Neural cell (in vitro differentiated cells): ENCODE results near the gene STRA6. TPM values are rescaled to one million over a fixed set of nuclear protein-coding genes. Genes with fewer than 3 reads are reported as not detected.

Source experiments
- H2AFZ ChIP-seq: fragments of 200-600, 300-800 bp; sonication (generic), shearing (Covaris generic); 2 replicates; pipeline ENCODE4 v1.6.0; 2014; ENCODE audit warnings: low read depth, mild to moderate bottlenecking, antibody characterized with exemption, low read length, moderate library complexity
- H3F3A ChIP-seq: fragments of 200-600 bp; shearing (Covaris generic); 2 replicates; pipeline ENCODE4 v1.6.1; 2016; ENCODE audit warnings: mild to moderate bottlenecking, moderate library complexity, mixed read lengths, antibody characterized with exemption, low read length; ENCODE audit not compliant: insufficient read depth, poor library complexity, severe bottlenecking
- H3K27ac ChIP-seq: fragments of 200-600, 300-800 bp; sonication (generic), shearing (Covaris generic); 2 replicates; pipeline ENCODE4 v1.5.1; 2014; ENCODE audit warnings: mild to moderate bottlenecking, low read length, moderate library complexity
- H3K27me3 ChIP-seq: fragments of 300-800, 200-600 bp; sonication (generic), shearing (Covaris generic); 2 replicates; pipeline ENCODE4 v1.6.0; 2014; ENCODE audit warnings: mild to moderate bottlenecking, low read depth, low read length, moderate library complexity; ENCODE audit not compliant: insufficient read depth
- H3K36me3 ChIP-seq: fragments of 300-800, 200-600 bp; sonication (generic), shearing (Covaris generic); 2 replicates; pipeline ENCODE4 v1.5.1; 2014; ENCODE audit warnings: mild to moderate bottlenecking, antibody characterized with exemption, low read length, moderate library complexity; ENCODE audit not compliant: insufficient read depth
- H3K4me2 ChIP-seq: fragments of 300-800, 200-600 bp; sonication (generic), shearing (Covaris generic); 2 replicates; pipeline ENCODE4 v1.6.0; 2014; ENCODE audit warnings: mild to moderate bottlenecking, low read length
- H3K4me3 ChIP-seq: fragments of 300-800, 200-600 bp; sonication (generic), shearing (Covaris generic); 2 replicates; pipeline ENCODE4 v1.5.1; 2014; ENCODE audit warnings: mild to moderate bottlenecking, low read length, moderate library complexity
- H3K79me2 ChIP-seq: fragments of 200-600 bp; shearing (Covaris generic); replicated peaks from 2 replicates; pipeline ENCODE4 v1.6.0; 2014; ENCODE audit warnings: mild to moderate bottlenecking, low read length, moderate library complexity; ENCODE audit not compliant: insufficient read depth
- H3K9ac ChIP-seq: fragments of 300-800, 200-600 bp; sonication (generic), shearing (Covaris generic); 2 replicates; pipeline ENCODE4 v1.6.1; 2016; ENCODE audit warnings: mild to moderate bottlenecking, low read length, mixed read lengths
- H3K9me2 ChIP-seq: fragments of 200-600 bp; shearing (Covaris generic); 2 replicates; pipeline ENCODE4 v1.6.1; 2016; ENCODE audit warnings: mild to moderate bottlenecking, low read length, mixed read lengths; ENCODE audit not compliant: insufficient read depth
- H3K9me3 ChIP-seq: fragments of 200-600, 300-800 bp; sonication (generic), shearing (Covaris generic); 2 replicates; pipeline ENCODE4 v1.6.1; 2016; ENCODE audit warnings: mild to moderate bottlenecking, mixed run types, low read length, moderate library complexity, mixed read lengths
- H4K20me1 ChIP-seq: fragments of 200-600 bp; shearing (Covaris generic); 2 replicates; pipeline ENCODE4 v1.6.1; 2016; ENCODE audit warnings: mild to moderate bottlenecking, mixed run types; ENCODE audit not compliant: insufficient read depth
- CTCF ChIP-seq: fragments of 450-650 bp; IDR thresholded peaks from 2 replicates; pipeline ENCODE4 v1.5.1; 2014; ENCODE audit warnings: antibody characterized with exemption, mild to moderate bottlenecking, moderate library complexity; ENCODE audit not compliant: poor library complexity, severe bottlenecking
- EP300 ChIP-seq: fragments of 450-650 bp; conservative IDR thresholded peaks from 2 replicates; pipeline ENCODE4 v1.6.1; 2014; ENCODE audit warnings: antibody characterized with exemption, mild to moderate bottlenecking, moderate library complexity; ENCODE audit not compliant: poor library complexity, severe bottlenecking
- EZH2 ChIP-seq: fragments of 200-600, 300-800 bp; shearing (Covaris generic), sonication (generic); IDR thresholded peaks from 2 replicates; pipeline ENCODE4 v1.6.1; 2014; ENCODE audit warnings: antibody characterized with exemption, low read length, borderline replicate concordance, mild to moderate bottlenecking; ENCODE audit not compliant: insufficient read depth, poor library complexity, severe bottlenecking
- MXI1 ChIP-seq: fragments of 450-650 bp; conservative IDR thresholded peaks from 2 replicates; pipeline ENCODE4 v1.6.1; 2014; ENCODE audit warnings: antibody characterized with exemption, mild to moderate bottlenecking; ENCODE audit not compliant: poor library complexity, severe bottlenecking
- POLR2AphosphoS5 ChIP-seq: IDR thresholded peaks from 2 replicates; pipeline ENCODE4 v1.6.1; 2012
- RAD21 ChIP-seq: fragments of 450-650 bp; conservative IDR thresholded peaks from 2 replicates; pipeline ENCODE4 v1.6.1; 2014; ENCODE audit warnings: antibody characterized with exemption, mild to moderate bottlenecking, moderate library complexity
- REST ChIP-seq: IDR thresholded peaks from 2 replicates; pipeline ENCODE4 v1.6.1; 2012; ENCODE audit warnings: borderline replicate concordance
- SMC3 ChIP-seq: fragments of 450-650 bp; conservative IDR thresholded peaks from 2 replicates; pipeline ENCODE4 v1.6.1; 2014; ENCODE audit warnings: antibody characterized with exemption, mild to moderate bottlenecking, moderate library complexity; ENCODE audit not compliant: poor library complexity
- TAF1 ChIP-seq: IDR thresholded peaks from 2 replicates; pipeline ENCODE4 v1.6.1; 2012; ENCODE audit warnings: low read depth
- polyA plus RNA-seq: library from polyadenylated mRNA; depleted of rRNA; stranded (reverse); fragments of >200 nt; gene quantifications from 2 replicates; pipeline ENCODE4 v1.2.3, GENCODE V29; 2014

Gene STRA6
- polyA plus RNA-seq, 1 donor from 2014 or later: 4.4 TPM

GRCh38 chr15:74228723-74229081 lies 26.1 kb upstream of the STRA6 start:
- Histone ChIP-seq H3K27ac (peak overlapping the region; percentile 100), H3K4me2 (no peak overlapping the region), H3K79me2 (no peaks in the 10 kb centered on the region), H4K20me1 (no peaks in the 10 kb centered on the region), H2AFZ (no peak overlapping the region), H3K9me3 (no peaks in the 10 kb centered on the region), H3F3A (peaks cover 6% of the 10 kb centered on the region), H3K4me3 (no peak overlapping the region), H3K27me3 (no peaks in the 10 kb centered on the region), H3K9ac (peak overlapping the region; percentile 46), H3K9me2 (no peaks in the 10 kb centered on the region), H3K36me3 (no peaks in the 10 kb centered on the region)
- TF ChIP-seq TAF1: no peak
- TF ChIP-seq SMC3: peak; percentile 35
- TF ChIP-seq CTCF: no peak
- no peak for TF ChIP-seq MXI1
- TF ChIP-seq EP300: no peak
- peak; percentile 51 for TF ChIP-seq REST
- TF ChIP-seq EZH2: no peak
- no peak for TF ChIP-seq POLR2AphosphoS5
- TF ChIP-seq RAD21: peak; percentile 23

- Histone ChIP-seq H3K79me2 (no peaks in the 10 kb centered on the region), H3K27me3 (no peaks in the 10 kb centered on the region), H3K4me2 (no peak overlapping the region), H3K9me3 (no peaks in the 10 kb centered on the region), H3K9ac (peak overlapping the region; percentile 46), H4K20me1 (no peaks in the 10 kb centered on the region), H2AFZ (no peak overlapping the region), H3F3A (peaks cover 6% of the 10 kb centered on the region), H3K27ac (peak overlapping the region; percentile 100), H3K9me2 (no peaks in the 10 kb centered on the region), H3K36me3 (no peaks in the 10 kb centered on the region), H3K4me3 (no peak overlapping the region)
- TF ChIP-seq MXI1 (no peak), EZH2 (no peak), RAD21 (no peak), CTCF (no peak), EP300 (no peak), TAF1 (no peak)
Observed at GRCh38 chr15:74227968-74228722, 25.6 kb upstream of the STRA6 start.
